ENCODE data around the gene TAF11L3.
"Not testable (repeated sequence)": the region's sequence is repeated elsewhere in the genome, so short reads cannot be mapped to it uniquely, and the experiment has no call there.

GRCh38 chr5:17519508-17519907, 1.3 kb downstream of the TAF11L3 start:
- not testable (repeated sequence) for TF ChIP-seq SP1 (CRISPR knock-in tag; conservative IDR thresholded peaks at IDR 0.05); CTCF (IDR thresholded peaks at IDR 0.05)
